HepG2 (cell line): Measurements from ENCODE around the gene RDH8. TPM values are rescaled to one million over a fixed set of nuclear protein-coding genes. Genes with fewer than 3 reads are reported as not detected.

Experiments
- ATAC-seq: fragments of 200-7000 bp; cut with Tn5 transposase; 3 replicates; pipeline ENCODE4 v1.9.1; 2020; ENCODE audit warnings: mild to moderate bottlenecking, moderate library complexity
- BruUV-seq: library from RNA; stranded (reverse); fragments of 400-500 nt; replicated peaks from 2 replicates; lab custom pipeline; 2021; lab: Mats Ljungman, UMichigan
- CTCF ChIA-PET: fragments of 300-600 bp; formaldehyde crosslinking; extraction: SDS; loops from one replicate; lab custom pipeline; 2021; ENCODE audit warnings: low total read pairs, inconsistent platforms, low intra/inter-chr PET ratio; lab: Yijun Ruan, JAX
- POLR2A ChIA-PET: fragments of 350-600 bp; sonication (Branson Sonifier 250); formaldehyde crosslinking; loops from one replicate; lab custom pipeline; 2020; ENCODE audit warnings: antibody characterized with exemption, inconsistent platforms; lab: Yijun Ruan, JAX
- DNase-seq: peaks from one replicate; pipeline ENCODE4 v3.0.0-alpha.2; 2015; ENCODE audit warnings: low spot score
- FAIRE-seq: peaks from 3 replicates; lab custom pipeline; 2011; peaks lifted over from hg19 to GRCh38; lab: Jason Lieb, UNC
- H2AFZ ChIP-seq: one replicate; pipeline ENCODE4 v1.6.1; 2011; ENCODE audit warnings: low read length, inconsistent platforms
- H3K27ac ChIP-seq: fragments of 300-600 bp; 3 replicates; pipeline ENCODE4 v1.8.0; 2011; ENCODE audit warnings: mixed run types, mild to moderate bottlenecking, mixed read lengths, low read length, inconsistent platforms; ENCODE audit not compliant: insufficient read depth; ENCODE audit errors: extremely low read length
- H3K27me3 ChIP-seq, 2 experiments: fragments of 200-600 bp in 1 of 2; 2 replicates in 1 of 2; 3 replicates in 1 of 2; pipeline versions ENCODE4 v1.6.0 to v1.8.0; 2011; ENCODE audit warnings: low read length in 2 of 2, mild to moderate bottlenecking in 2 of 2, moderate library complexity in 2 of 2, inconsistent platforms in 1 of 2; ENCODE audit not compliant: insufficient read depth in 2 of 2, control insufficient read depth in 1 of 2
- H3K36me3 ChIP-seq, 2 experiments: fragments of 200-600 bp in 1 of 2; replicated peaks in 1 of 2; 2 replicates in 1 of 2; 3 replicates in 1 of 2; pipeline versions ENCODE4 v1.5.1 to v1.8.0; 2011; ENCODE audit warnings: low read length in 2 of 2, inconsistent platforms in 1 of 2; ENCODE audit not compliant: insufficient read depth in 2 of 2, control insufficient read depth in 1 of 2
- H3K4me1 ChIP-seq: 2 replicates; pipeline ENCODE4 v1.5.1; 2012; ENCODE audit warnings: low read length, inconsistent platforms; ENCODE audit not compliant: insufficient read depth
- H3K4me2 ChIP-seq: 2 replicates; pipeline ENCODE4 v1.6.0; 2011; ENCODE audit warnings: low read depth, low read length, inconsistent platforms
- H3K4me3 ChIP-seq, 3 experiments: fragments of 200-600 bp in 1 of 3; sonication (generic), shearing (Covaris generic) in 1 of 3; replicated peaks in 1 of 3; 2 replicates each; pipeline ENCODE4 v1.5.1; 2011 to 2016; ENCODE audit warnings: low read length in 3 of 3, inconsistent platforms in 2 of 3, low read depth in 2 of 3, mild to moderate bottlenecking in 2 of 3, control low read depth in 1 of 3, mixed read lengths in 1 of 3; ENCODE audit not compliant: insufficient read depth in 1 of 3
- H3K79me2 ChIP-seq: one replicate; pipeline ENCODE4 v1.6.1; 2011; ENCODE audit warnings: low read length, inconsistent platforms; ENCODE audit not compliant: insufficient read depth
- H3K9ac ChIP-seq: 2 replicates; pipeline ENCODE4 v1.6.0; 2011; ENCODE audit warnings: mild to moderate bottlenecking, low read depth, low read length, inconsistent platforms; ENCODE audit not compliant: insufficient read depth
- H3K9me3 ChIP-seq: 2 replicates; pipeline ENCODE4 v1.5.1; 2012; ENCODE audit warnings: mild to moderate bottlenecking, low read length
- H4K20me1 ChIP-seq: 2 replicates; pipeline ENCODE4 v1.6.0; 2011; ENCODE audit warnings: inconsistent platforms, mild to moderate bottlenecking, low read length, moderate library complexity; ENCODE audit not compliant: insufficient read depth
- CBX2 ChIP-seq, 2 experiments: fragments of 200-600 bp in 1 of 2; sonication (generic); formaldehyde crosslinking in 1 of 2; IDR thresholded peaks; 2 replicates each; pipeline versions ENCODE4 v1.7.0 to v1.8.1; 2018 to 2022; ENCODE audit warnings: low read depth in 2 of 2, low read length in 1 of 2, mild to moderate bottlenecking in 1 of 2, missing genetic modification reagents in 1 of 2
- GZF1 ChIP-seq: sonication (generic); formaldehyde crosslinking; IDR thresholded peaks from 2 replicates; pipeline ENCODE4 v1.5.1; 2020; ENCODE audit warnings: mild to moderate bottlenecking, missing genetic modification reagents
- LCORL ChIP-seq, 2 experiments: fragments of 450-650 bp in 1 of 2; sonication (generic) in 1 of 2; formaldehyde crosslinking in 1 of 2; IDR thresholded peaks; 2 replicates each; pipeline versions ENCODE4 v1.5.0 to v1.6.1; 2017 to 2020; ENCODE audit warnings: antibody characterized with exemption in 1 of 2, missing genetic modification reagents in 1 of 2
- NFKBIZ ChIP-seq: IDR thresholded peaks from 2 replicates; pipeline ENCODE4 v1.6.1; 2018; ENCODE audit warnings: missing genetic modification reagents, missing compliant biosample characterization
- POLR2AphosphoS5 ChIP-seq: IDR thresholded peaks from 2 replicates; pipeline ENCODE4 v1.6.1; 2012; ENCODE audit warnings: low read depth, low read length
- RXRA ChIP-seq: sonication (generic); formaldehyde crosslinking; IDR thresholded peaks from 2 replicates; pipeline ENCODE4 v1.5.1; 2020; ENCODE audit warnings: missing genetic modification reagents
- ZNF431 ChIP-seq: sonication (generic); formaldehyde crosslinking; IDR thresholded peaks from 2 replicates; pipeline ENCODE4 v1.9.0; 2022; ENCODE audit warnings: missing genetic modification reagents, low read depth, mild to moderate bottlenecking, borderline replicate concordance
- ZNF724P ChIP-seq: sonication (generic); formaldehyde crosslinking; IDR thresholded peaks from 2 replicates; pipeline ENCODE4 v1.8.0; 2022; ENCODE audit warnings: missing genetic modification reagents, borderline replicate concordance
- WGBS: methylation state at CpG from one replicate; pipeline ENCODE4 v1.1.6; 2017; ENCODE audit warnings: low lambda C conversion rate; 5-methylcytosine and 5-hydroxymethylcytosine counted together
- in situ Hi-C: cut with HindIII; loops from 2 replicates; pipeline ENCODE4 v1.10.0; 2017; ENCODE audit warnings: low pct_unique_long_range_greater_than_20kb; ENCODE audit not compliant: extremely low pct_ligation_motif_present
- intact Hi-C: fragments of 100-400 bp; cut with micrococcal nuclease; formaldehyde crosslinking; loops from one replicate; pipeline ENCODE4 v1.10.0; 2022; ENCODE audit not compliant: unreplicated experiment
- polyA plus RNA-seq, 8 experiments: library from polyadenylated mRNA; depleted of rRNA in 3 of 8; stranded (reverse) in 7 of 8; unstranded in 1 of 8; fragments of >200 nt; fragmentation: Illumina TruSeq in 4 of 8; extraction: Trizol in 4 of 8; gene quantifications; 2 replicates each; pipeline versions ENCODE4 v1.2.1 to v1.2.3, GENCODE V29; 2011 to 2016; ENCODE audit warnings: low read depth in 4 of 8, missing spikeins in 1 of 8, mixed read lengths in 1 of 8; ENCODE audit not compliant: insufficient read depth in 1 of 8
- total RNA-seq, 5 experiments: library from RNA; depleted of rRNA; stranded (reverse); fragments of >200 nt; fragmentation: Illumina TruSeq; extraction: Trizol; gene quantifications; 2 replicates each; pipeline ENCODE4 v1.2.3, GENCODE V29; 2016; ENCODE audit warnings: low read depth in 1 of 5
- TF ChIP-seq, protein P1 (sequence below): sonication (generic); formaldehyde crosslinking; conservative IDR thresholded peaks from 2 replicates; pipeline ENCODE4 v1.4.0; 2020; ENCODE audit warnings: missing genetic modification reagents
- TF ChIP-seq, protein P2 (sequence below): sonication (generic); formaldehyde crosslinking; IDR thresholded peaks from 2 replicates; pipeline ENCODE4 v1.5.1; 2020; ENCODE audit warnings: mild to moderate bottlenecking, missing genetic modification reagents, borderline replicate concordance
- TF ChIP-seq, protein P3 (sequence below): sonication (generic); formaldehyde crosslinking; IDR thresholded peaks from 2 replicates; pipeline ENCODE4 v1.4.0; 2020; ENCODE audit warnings: missing genetic modification reagents

Gene RDH8
- total and polyA plus RNA-seq, 2 of the 13 experiments (the other 11 are each of a cell fraction or from before 2014, with no cell fraction given) = not detected

GRCh38 chr19:9969688-9969975, 43.7 kb upstream of the RDH8 start:
- intact Hi-C loops (no loop called here), in situ Hi-C loops (no loop called here)
- H3K79me2 ChIP-seq = no peaks in the 10 kb centered on the region
- DNase-seq = no peak
- no peak overlapping the region for H3K27ac ChIP-seq
- POLR2A ChIA-PET = no interaction called here
- WGBS = 0% methylated on average over 2 of the region's 2 CpGs
- TF ChIP-seq LCORL (IDR thresholded peaks at IDR 0.05) (no peak), LCORL (CRISPR knock-in tag; IDR thresholded peaks at IDR 0.05) (no peak), ZNF724P (no peak), GZF1 (CRISPR knock-in tag) (no peak), POLR2AphosphoS5 (no peak), CBX2 (IDR thresholded peaks at IDR 0.05; ENCODE audit: low read depth, low read length) (no peak), CBX2 (CRISPR knock-in tag; IDR thresholded peaks at IDR 0.05; ENCODE audit: low read depth) (no peak), NFKBIZ (CRISPR knock-in tag) (no peak), ZNF431 (CRISPR knock-in tag) (no peak), RXRA (CRISPR knock-in tag) (no peak)
- TF ChIP-seq, protein P1, sequence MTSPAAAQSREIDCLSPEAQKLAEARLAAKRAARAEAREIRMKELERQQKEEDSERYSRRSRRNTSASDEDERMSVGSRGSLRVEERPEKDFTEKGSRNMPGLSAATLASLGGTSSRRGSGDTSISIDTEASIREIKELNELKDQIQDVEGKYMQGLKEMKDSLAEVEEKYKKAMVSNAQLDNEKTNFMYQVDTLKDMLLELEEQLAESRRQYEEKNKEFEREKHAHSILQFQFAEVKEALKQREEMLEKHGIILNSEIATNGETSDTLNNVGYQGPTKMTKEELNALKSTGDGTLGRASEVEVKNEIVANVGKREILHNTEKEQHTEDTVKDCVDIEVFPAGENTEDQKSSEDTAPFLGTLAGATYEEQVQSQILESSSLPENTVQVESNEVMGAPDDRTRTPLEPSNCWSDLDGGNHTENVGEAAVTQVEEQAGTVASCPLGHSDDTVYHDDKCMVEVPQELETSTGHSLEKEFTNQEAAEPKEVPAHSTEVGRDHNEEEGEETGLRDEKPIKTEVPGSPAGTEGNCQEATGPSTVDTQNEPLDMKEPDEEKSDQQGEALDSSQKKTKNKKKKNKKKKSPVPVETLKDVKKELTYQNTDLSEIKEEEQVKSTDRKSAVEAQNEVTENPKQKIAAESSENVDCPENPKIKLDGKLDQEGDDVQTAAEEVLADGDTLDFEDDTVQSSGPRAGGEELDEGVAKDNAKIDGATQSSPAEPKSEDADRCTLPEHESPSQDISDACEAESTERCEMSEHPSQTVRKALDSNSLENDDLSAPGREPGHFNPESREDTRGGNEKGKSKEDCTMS (CRISPR knock-in tag) = no peak
- TF ChIP-seq, protein P2, sequence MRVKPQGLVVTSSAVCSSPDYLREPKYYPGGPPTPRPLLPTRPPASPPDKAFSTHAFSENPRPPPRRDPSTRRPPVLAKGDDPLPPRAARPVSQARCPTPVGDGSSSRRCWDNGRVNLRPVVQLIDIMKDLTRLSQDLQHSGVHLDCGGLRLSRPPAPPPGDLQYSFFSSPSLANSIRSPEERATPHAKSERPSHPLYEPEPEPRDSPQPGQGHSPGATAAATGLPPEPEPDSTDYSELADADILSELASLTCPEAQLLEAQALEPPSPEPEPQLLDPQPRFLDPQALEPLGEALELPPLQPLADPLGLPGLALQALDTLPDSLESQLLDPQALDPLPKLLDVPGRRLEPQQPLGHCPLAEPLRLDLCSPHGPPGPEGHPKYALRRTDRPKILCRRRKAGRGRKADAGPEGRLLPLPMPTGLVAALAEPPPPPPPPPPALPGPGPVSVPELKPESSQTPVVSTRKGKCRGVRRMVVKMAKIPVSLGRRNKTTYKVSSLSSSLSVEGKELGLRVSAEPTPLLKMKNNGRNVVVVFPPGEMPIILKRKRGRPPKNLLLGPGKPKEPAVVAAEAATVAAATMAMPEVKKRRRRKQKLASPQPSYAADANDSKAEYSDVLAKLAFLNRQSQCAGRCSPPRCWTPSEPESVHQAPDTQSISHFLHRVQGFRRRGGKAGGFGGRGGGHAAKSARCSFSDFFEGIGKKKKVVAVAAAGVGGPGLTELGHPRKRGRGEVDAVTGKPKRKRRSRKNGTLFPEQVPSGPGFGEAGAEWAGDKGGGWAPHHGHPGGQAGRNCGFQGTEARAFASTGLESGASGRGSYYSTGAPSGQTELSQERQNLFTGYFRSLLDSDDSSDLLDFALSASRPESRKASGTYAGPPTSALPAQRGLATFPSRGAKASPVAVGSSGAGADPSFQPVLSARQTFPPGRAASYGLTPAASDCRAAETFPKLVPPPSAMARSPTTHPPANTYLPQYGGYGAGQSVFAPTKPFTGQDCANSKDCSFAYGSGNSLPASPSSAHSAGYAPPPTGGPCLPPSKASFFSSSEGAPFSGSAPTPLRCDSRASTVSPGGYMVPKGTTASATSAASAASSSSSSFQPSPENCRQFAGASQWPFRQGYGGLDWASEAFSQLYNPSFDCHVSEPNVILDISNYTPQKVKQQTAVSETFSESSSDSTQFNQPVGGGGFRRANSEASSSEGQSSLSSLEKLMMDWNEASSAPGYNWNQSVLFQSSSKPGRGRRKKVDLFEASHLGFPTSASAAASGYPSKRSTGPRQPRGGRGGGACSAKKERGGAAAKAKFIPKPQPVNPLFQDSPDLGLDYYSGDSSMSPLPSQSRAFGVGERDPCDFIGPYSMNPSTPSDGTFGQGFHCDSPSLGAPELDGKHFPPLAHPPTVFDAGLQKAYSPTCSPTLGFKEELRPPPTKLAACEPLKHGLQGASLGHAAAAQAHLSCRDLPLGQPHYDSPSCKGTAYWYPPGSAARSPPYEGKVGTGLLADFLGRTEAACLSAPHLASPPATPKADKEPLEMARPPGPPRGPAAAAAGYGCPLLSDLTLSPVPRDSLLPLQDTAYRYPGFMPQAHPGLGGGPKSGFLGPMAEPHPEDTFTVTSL (CRISPR knock-in tag) = no peak
- TF ChIP-seq, protein P3, sequence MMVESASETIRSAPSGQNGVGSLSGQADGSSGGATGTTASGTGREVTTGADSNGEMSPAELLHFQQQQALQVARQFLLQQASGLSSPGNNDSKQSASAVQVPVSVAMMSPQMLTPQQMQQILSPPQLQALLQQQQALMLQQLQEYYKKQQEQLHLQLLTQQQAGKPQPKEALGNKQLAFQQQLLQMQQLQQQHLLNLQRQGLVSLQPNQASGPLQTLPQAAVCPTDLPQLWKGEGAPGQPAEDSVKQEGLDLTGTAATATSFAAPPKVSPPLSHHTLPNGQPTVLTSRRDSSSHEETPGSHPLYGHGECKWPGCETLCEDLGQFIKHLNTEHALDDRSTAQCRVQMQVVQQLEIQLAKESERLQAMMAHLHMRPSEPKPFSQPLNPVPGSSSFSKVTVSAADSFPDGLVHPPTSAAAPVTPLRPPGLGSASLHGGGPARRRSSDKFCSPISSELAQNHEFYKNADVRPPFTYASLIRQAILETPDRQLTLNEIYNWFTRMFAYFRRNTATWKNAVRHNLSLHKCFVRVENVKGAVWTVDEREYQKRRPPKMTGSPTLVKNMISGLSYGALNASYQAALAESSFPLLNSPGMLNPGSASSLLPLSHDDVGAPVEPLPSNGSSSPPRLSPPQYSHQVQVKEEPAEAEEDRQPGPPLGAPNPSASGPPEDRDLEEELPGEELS (CRISPR knock-in tag) = no peak
- no peak overlapping the region for H3K4me3 ChIP-seq
- CTCF ChIA-PET = no interaction called here
- H3K4me2 ChIP-seq = no peak overlapping the region
- no peaks in the 10 kb centered on the region for H3K36me3 ChIP-seq
- H3K9me3 ChIP-seq = no peaks in the 10 kb centered on the region
- no TSS peak for BruUV-seq
- FAIRE-seq = no peak
- no peak for ATAC-seq
- H4K20me1 ChIP-seq = peaks cover 3% of the 10 kb centered on the region; the same call in 1 of the 2 replicates
- no peak overlapping the region for H3K9ac ChIP-seq
- H2AFZ ChIP-seq = no peak overlapping the region
- H3K4me1 ChIP-seq = no peaks in the 10 kb centered on the region
- H3K27me3 ChIP-seq = peaks cover 2 to 20% of the 10 kb centered on the region in 2 experiments; a peak in 3 of 5 replicates
